T follicular helper cell (primary cell): ENCODE results near the gene ZNF598.
"Not testable (repeated sequence)": the region's sequence is repeated elsewhere in the genome, so short reads cannot be mapped to it uniquely, and the experiment has no call there.

ENCODE experiments used
- DNase-seq: peaks from one replicate; pipeline ENCODE4 v3.0.0-alpha.2; 2020; ENCODE audit warnings: low read depth

The ZNF598 gene

DNA sequence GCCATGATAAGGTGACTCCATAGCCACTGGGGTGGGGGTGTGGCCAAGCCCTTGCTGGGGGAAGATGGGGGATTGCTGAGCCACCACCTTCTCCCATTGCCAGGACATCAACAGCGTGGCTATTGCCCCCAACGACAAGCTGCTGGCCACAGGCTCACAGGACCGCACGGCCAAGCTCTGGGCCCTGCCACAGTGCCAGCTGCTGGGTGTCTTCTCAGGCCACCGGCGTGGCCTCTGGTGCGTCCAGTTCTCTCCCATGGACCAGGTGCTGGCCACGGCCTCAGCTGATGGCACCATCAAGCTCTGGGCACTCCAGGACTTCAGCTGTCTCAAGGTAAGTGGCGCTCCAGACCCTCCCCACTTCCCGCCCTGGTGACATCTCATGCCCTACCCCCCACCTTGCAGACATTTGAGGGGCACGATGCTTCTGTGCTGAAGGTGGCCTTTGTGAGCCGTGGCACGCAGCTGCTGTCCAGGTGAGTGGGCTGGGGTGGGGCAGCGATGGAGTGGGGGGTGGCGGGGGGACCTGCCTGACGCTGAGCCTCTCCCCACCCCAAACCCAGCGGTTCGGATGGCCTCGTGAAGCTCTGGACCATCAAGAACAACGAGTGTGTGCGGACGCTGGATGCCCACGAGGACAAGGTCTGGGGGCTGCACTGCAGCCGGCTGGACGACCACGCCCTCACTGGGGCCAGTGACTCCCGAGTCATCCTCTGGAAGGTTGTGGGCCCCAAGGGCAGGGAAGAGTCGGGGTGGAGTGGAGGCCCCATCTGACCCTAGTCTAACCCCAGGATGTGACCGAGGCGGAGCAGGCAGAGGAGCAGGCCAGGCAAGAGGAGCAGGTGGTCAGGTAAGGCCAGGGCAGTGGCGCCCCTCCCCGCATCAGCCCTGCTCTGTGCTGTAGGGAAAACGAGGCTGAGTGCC lies 32.4 kb downstream of the ZNF598 start:
- no peak for DNase-seq

DNA sequence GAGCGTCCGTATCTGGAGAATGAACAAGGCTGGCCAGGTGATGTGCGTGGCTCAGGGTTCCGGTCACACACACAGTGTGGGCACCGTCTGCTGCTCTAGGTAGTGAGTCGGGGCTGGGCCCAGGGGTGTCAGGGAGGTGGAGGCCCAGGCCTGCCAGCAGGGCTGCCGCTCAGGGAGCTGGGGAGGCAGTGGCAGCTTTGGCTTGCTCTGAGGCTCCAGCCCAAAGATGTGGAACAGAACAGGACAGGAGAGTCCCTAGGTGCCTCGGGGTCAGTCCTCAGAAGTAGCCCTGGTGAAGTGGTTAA lies 33.5 kb downstream of the ZNF598 start:
- no peak for DNase-seq

GRCh38 chr16:1975432-1976215 lies 34.0 kb downstream of the ZNF598 start:
- no peak for DNase-seq

DNA sequence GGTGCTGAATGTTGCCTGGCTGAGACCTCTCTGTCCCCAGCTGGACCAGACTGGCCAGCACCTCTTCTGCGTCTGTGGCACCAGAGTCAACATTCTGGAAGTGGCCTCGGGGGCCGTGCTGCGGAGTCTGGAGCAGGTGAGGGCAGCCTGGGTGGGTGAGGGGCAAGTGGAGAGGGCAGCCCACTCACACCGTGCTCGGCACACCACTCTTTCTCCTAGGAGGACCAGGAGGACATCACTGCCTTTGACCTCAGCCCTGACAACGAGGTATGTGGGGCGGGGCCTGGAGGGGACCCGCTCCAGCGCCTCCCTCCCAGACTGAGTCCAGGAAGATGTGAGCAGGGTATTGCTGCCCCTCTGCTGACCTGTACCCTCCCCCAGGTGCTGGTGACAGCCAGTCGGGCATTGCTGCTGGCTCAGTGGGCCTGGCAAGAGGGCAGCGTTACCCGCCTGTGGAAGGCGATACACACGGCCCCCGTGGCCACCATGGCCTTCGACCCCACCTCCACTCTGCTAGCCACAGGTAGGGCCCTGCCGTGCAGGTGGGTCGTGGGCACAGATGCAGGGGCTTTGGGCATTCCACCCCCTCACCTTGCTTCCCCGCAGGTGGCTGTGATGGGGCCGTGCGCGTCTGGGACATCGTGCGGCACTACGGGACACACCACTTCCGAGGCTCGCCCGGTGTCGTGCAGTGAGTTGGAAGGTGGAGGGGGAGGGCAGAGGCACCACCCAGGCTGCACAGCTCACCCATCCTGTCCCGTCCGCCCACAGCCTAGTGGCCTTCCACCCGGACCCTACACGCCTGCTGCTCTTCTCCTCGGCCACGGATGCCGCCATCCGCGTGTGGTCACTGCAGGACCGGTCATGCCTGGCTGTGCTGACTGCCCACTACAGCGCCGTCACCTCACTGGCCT lies 35.2 kb downstream of the ZNF598 start:
- DNase-seq, result no peak

DNA sequence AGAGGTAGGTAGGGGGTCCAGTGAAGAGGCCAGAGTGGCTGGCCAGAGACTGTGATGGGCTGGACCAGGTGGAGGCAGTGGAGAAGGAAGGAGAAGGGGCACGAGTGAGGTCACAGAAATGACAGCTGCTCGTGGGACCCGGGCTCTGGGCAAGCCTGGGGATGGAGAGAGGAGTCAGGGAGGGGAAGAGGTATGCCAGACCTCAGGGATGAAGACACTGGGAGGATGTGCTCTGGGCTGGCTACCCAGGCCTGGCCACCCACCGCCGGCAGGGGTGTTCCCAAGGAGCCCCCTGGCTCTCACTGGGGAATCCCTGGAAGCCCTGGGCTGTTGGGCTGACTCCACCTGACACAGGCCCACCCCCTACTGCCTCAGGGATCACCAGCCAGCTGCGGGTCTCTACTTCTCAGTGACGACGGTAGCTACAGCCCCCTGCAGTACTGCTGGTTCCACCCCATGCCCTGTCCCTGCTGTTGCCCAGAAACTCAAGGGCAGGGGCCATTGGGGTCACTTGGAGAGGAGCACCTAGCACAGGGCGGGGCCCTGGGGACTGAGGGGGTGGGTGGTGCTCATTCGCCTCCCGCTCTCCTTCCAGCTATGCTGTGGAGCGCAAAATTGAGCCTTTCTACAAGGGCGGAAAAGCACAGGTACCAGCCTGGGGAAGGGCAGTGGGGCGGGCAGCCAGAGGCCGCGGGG lies 36.0 kb downstream of the ZNF598 start:
- DNase-seq, result no peak

DNA sequence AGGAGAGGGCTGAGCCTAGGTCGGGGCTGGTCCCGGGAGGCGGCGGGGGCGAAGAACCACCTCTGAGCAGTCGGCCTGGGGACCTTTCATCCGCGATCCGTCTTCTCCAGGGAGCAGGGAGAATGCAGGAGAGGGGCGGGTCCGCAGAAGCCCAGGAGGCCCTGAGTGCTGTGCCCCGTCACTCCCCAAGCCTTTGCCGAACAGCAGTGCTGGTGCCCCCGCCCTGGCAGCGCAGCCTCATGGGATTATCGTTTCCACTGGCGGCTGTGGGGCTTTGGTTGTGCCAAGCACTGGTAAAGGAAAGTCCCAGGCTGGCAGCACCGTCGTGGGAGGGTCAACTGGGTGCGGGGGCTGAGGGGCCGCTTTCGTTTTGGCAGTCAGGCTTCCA lies 37.1 kb downstream of the ZNF598 start:
- no peak for DNase-seq

- peak; percentile 94 for DNase-seq
These were observed 37.7 kb downstream of the ZNF598 start, which contains the start of gene TBL3 for GRCh38 chr16:1971796-1972489. Gene TBL3 (plus strand): TSS chr16:1972053. CDS start chr16:1972165, 112 bp downstream.

- DNase-seq, result no peak
These were observed 41.3 kb downstream of the ZNF598 start for GRCh38 chr16:1968146-1968953.

DNA sequence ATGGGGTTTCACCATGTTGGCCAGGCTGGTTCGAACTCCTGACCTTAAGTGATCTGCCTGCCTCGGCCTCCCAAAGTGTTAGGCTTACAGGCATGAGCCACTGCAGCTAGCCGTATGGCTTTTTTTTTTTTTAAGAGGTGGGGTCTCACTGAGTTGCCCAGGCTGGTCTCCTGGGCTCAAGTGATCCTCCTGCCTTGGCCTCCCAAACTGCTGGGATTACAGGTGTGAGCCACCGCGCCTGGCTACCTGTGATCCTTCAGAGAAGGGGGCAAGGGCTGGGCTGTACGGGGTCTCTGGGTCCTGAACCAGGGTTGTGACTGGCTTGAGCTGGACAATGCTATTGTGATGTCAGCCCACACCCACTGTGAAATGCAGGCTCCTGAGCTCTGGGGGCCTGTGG lies 43.2 kb downstream of the ZNF598 start, which contains the start of gene RNF151:
RNF151 (plus strand) TSS at position 397 of the 400 bp plus-strand sequence. CDS start 26 bp downstream, outside the sequence.
- no peak for DNase-seq

GRCh38 chr16:1965396-1966001 lies 44.1 kb downstream of the ZNF598 start:
- DNase-seq, result no peak

GRCh38 chr16:1964506-1965395 lies 44.9 kb downstream of the ZNF598 start, which contains the start of gene RPS2:
Gene RPS2 (minus strand): TSS chr16:1964826. CDS start chr16:1964625, 201 bp downstream.
- DNase-seq, result peak; percentile 99

DNA sequence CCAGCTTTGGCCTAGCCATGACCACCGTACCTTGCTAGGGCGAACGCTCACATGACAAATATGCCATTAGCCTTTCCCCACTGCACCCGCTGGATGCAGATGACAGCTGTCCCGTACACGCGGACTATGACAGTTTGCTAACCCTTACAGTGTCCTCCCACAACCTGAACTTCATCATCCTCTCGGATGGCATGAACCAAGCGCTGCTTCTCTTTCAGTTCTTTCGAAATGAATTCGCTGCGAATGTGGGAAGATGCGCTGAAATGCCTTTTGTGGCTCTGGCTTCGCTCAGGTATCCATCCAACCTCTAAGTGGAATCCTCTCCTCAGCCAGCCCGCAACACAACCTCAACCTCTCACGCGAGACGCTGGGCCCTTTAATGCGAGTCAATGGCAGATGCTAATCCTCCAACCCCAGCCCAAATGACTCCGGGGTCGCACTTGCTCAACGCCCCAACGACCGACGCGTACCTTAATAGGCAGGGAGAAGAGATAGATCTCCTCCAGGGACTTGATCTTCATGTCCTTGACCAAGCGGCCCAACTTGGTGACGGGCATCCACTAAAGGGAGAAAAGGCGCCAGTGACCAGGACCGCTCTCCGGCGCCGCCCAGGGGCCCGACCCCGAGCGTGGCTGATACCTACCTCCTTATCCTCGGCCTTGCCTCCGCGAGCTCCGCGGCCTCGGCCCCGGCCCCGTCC lies 45.7 kb downstream of the ZNF598 start:
- no peak for DNase-seq

DNA sequence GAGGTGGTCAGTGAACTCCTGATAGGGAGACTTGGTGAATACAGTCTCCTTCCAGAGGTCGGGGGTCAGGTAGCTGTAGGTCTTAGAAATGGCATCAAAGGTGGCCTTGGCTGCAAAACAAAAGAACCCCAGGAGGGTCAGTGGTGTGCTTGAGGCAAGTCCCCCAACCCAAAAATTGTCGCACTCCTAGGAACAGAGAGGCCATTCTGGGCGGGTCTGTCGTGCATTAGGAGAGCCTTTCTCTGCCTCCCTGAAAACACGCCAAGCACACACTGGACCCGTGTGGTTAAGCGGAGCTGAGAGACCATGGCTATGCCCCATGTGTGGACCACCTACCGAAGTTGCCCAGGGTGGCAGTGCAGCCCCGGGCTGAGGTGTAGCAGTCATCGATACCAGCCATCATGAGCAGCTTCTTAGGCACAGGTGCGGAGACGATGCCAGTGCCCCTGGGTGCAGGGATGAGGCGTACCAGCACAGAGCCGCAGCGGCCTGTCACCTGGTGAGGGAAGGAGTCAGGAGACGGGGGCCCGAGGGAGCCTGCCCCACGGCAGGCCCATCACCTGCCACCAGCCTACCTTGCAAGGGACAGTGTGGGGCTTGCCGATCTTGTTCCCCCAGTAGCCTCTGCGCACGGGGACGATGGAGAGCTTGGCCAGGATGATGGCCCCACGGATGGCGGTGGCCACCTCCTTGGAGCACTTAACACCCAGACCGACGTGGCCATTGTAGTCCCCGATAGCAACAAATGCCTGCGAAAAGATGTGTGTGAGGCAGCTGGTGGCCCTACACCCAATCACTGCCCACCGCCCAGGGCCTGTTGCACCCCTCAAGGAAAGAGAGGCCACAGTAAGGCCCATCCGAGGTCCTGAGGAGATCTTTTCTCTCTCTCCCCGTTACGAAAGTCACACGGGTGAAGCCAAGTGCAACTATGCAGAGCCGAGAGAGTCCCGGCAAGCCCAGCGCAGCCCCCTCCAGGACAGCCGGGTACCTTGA lies 47.2 kb downstream of the ZNF598 start:
- not testable (repeated sequence) for DNase-seq

- DNase-seq, result no peak
These were observed 48.0 kb downstream of the ZNF598 start for GRCh38 chr16:1961651-1962067.

DNA sequence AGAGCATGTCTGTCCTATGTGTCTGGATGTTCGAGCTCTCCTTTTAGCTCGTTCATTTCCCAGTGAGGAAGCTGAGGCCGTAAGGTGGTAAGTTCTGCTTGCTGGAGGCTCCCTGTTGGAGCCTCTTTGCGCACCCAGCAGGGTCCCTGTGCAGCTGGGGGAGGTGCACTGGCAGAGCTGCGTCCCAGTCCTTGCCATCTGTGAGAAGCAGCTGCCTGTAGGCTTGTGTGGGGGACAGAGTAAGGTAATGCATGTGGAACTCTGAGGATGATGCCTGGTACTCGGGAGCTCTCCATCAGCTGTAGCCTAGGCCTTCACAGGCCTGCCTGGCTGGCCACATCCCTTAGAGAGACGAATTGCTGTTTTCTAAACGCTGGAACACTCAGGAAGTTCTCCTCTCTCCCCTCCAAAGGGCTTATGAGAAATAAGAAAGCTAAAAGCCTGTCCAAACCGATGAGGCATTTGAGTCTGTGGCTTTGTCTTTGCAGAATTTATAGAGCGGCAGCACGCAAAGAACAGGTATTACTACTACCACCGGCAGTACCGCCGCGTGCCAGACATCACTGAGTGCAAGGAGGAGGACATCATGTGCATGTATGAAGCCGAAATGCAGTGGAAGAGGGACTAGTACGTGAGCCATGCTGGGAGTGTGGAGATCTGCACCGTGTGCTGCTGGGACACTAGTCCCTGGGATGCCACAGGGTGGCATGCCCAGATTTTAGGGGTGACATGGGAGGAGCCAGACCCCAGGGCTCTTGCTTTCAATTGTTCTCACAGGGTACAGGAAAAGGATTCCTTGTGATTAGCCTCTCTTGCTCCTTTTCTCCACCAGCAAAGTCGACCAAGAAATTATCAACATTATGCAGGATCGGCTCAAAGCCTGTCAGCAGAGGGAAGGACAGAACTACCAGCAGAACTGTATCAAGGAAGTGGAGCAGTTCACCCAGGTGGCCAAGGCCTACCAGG lies 48.7 kb downstream of the ZNF598 start:
- no peak for DNase-seq
